GM12801 (cell line): ENCODE results near the gene ABR.

Experiments
- TF ChIP-seq, protein P1 (sequence below): IDR thresholded peaks from one replicate; pipeline ENCODE4 v1.5.1; 2011; ENCODE audit warnings: control low read depth; ENCODE audit not compliant: insufficient read length; ENCODE audit errors: extremely low read depth

The ABR gene

DNA sequence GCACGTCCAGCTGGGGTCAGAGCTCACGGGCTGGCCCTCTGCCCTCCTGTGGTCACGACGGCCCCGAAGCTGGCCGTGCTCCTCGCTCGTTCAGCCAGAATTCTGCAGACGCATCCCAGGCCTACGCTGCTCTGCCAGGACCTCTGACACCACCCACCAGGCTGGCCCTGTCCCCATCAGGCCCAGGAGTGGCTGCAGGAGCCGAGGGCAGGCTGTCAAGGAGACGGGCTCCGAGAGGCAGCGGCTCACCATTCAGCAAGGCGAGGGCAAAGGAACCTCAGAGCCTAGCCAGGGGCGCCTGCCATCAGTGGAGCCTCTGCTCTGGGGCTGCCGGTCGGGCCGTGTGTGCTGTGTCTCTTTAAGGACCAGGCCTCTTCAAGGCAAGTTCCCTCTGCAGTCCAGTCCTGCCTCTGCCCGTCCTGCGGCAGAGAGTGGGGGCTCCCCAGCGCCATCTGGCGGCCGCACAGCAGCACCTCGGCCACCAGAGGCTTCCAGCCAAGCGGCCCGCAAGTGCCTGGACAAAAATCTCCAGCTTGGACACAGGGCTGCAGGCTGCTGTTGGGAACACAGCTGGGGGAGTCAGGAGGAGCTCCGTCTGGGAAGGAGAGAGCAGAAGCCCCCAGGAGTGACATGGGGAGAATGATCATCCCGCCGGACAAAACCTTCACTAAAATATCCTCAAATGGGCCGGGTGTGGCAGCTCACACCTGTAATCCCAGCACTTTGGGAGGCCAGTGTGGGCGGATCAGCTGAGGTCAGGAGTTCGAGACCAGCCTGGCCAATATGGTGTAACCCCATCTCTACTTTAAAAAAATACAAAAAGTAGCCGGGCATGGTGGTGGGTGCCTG lies 7.4 kb upstream of the ABR start:
- TF ChIP-seq, protein P1, sequence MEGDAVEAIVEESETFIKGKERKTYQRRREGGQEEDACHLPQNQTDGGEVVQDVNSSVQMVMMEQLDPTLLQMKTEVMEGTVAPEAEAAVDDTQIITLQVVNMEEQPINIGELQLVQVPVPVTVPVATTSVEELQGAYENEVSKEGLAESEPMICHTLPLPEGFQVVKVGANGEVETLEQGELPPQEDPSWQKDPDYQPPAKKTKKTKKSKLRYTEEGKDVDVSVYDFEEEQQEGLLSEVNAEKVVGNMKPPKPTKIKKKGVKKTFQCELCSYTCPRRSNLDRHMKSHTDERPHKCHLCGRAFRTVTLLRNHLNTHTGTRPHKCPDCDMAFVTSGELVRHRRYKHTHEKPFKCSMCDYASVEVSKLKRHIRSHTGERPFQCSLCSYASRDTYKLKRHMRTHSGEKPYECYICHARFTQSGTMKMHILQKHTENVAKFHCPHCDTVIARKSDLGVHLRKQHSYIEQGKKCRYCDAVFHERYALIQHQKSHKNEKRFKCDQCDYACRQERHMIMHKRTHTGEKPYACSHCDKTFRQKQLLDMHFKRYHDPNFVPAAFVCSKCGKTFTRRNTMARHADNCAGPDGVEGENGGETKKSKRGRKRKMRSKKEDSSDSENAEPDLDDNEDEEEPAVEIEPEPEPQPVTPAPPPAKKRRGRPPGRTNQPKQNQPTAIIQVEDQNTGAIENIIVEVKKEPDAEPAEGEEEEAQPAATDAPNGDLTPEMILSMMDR, result no peak

DNA sequence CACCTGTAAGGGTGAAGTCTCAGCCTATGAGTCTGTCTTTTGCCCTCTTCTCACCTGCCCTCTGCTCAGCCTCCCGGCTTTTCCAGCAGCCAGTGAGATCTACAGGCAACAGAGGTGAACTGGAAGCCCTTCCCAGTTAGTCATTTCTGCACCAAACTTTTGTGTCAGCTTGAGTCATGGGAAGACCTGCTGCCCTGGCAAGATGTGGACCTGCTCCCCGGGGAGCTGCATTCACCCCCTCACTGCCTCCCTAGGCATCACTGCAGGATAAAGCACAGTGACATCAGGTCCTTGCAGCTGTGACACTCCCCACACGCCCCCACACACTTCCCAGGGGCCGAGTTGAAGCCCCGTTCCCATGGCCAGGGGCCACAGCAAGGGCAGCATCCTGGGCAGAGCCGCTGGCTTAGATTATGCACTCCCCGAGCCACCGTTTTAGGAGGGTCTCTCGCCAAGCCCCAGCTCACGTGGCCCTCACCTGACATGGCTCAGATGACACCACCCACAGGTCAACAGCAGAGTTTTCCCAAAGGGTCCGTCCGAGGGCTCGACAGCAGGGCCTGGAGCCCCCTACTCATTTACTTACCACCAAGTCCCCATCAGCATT lies 6.5 kb upstream of the ABR start:
- TF ChIP-seq, protein P1, result no peak

DNA sequence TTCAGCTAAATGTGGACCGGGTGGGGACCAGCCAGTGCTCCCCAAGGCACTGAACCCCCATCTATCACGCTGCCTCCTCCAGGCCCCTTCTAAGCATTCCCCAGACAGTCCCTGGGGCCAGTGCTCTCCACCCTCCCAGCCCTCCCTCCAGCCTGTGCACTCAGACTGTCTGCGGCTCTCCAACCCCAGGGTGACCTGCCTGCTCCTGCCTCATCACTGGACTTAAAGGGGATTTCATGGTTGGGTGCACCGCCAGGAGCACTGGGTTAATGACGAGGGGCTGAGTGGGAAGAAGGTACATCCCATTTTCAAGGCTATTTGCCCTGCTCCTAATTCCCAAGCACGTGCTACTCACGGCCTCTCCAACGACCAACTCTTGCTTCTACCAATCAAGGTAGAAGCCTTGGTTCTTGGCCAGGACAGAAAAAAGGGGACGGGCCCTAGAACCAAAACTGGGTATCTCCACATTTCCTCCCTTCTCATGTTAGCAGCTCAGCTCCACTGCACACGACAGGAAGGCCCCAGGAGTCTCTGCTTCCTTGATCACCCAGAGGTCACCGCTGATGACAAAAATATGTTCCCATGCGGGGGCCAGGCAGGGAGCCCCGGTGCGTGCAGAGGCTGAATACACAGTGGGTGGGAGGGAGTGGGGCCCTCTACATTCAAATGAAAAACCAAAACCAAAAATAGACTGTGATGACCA lies 3.5 kb upstream of the ABR start:
- TF ChIP-seq, protein P1, result no peak

DNA sequence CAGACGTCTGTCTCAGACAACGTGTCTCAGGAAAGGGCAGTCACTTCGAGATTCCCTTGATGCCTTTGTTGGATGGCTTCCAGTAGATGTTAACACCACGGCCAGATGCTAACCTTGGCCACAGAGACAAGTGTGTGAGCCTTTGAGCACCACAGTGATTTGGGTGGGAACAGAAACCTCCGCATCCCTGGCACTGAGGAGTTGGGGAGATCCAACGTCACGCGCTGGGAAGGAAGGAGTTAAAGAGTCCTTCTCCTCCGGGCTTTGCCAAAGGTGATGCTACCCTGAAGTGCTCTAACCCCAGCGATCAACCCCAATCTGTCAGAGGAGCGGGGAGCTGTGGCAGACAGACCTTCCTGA lies 3.0 kb upstream of the ABR start:
- TF ChIP-seq, protein P1, result no peak

DNA sequence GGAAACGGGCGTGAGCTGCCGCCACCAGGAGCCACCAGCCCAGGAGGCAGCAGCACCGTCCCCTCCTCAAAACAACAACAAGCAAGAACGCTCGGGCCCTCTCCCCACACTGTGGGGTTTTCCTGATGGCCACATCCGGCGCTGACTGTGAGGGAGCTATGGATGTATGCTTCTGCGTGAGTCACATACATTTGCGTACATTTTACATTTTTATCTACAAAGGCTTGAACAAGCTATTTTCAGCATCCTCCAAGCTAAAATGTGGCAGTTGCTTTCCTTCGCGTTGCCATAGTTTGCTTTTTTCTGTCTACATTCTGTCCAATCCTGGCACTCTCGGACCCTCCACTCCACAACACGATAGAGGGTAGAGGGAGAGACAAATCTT lies 2.0 kb upstream of the ABR start:
- TF ChIP-seq, protein P1, result no peak

DNA sequence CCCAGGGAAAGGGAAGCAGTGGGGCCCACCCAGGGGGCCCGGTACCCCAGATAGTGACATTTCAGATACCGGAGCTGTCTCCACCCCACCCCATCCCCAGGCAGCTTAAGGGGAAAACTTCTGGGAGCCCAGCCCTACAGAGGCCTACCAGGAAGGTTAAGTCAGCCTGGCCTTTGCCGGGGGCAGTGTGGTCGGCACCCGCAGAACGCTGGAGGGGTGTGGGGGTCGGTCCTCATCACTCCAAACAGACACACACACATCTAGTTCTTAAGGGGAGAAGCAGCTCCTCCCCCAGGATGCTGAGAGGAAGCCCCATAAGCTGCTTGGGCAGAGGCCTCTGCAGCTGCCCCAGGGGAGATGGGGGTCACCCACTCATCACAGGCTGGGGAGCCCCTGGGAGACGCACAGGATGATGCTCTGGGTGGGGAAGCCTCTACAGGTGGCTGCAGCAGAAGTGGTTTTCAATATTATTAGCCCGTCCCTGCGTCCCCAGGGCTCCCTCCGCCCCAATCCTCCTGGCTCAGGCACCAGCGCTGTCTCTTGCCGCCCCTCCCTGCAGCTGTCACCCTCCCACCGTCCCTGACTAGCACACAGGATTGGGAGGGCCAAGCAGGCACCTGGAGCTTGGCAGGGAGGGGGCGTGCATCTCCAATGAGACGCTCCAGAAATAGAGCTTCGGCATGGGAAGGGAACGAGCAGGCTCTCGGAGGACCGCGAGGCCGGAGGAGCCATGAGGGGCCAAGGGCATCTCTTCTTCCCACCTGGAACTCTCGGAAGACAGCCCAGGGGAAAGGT lies 1.4 kb upstream of the ABR start:
- TF ChIP-seq, protein P1, result no peak
